A549 (cell line): ENCODE results near the gene BICRAL.

Source experiments
- NFE2L2 ChIP-seq: fragments of 150-350 bp; conservative IDR thresholded peaks from 2 replicates; pipeline ENCODE4 v1.6.1; 2014; ENCODE audit warnings: low read length
- NR3C1 ChIP-seq: fragments of >200 bp; sonication (Bioruptor Twin); formaldehyde crosslinking; IDR thresholded peaks from 3 replicates; pipeline ENCODE4 v1.6.1; 2017
- POLR2A ChIP-seq: IDR thresholded peaks from 2 replicates; pipeline ENCODE4 v1.6.1; 2012; ENCODE audit warnings: mild to moderate bottlenecking, low read length
- RFX5 ChIP-seq: fragments of 450-650 bp; IDR thresholded peaks from 2 replicates; pipeline ENCODE4 v1.7.1; 2014; ENCODE audit warnings: antibody characterized with exemption, mild to moderate bottlenecking, moderate library complexity
- TF ChIP-seq, protein P1 (sequence below): fragments of 450-650 bp; IDR thresholded peaks from 2 replicates; pipeline ENCODE4 v1.6.1; 2014; ENCODE audit warnings: antibody characterized with exemption
- TF ChIP-seq, protein P2 (sequence below): fragments of >200 bp; sonication (Bioruptor Twin); formaldehyde crosslinking; IDR thresholded peaks from 3 replicates; pipeline ENCODE4 v1.5.1; 2016
- TF ChIP-seq, protein P3 (sequence below): fragments of 150-350 bp; IDR thresholded peaks from 2 replicates; pipeline ENCODE4 v1.6.1; 2014; ENCODE audit warnings: low read depth, mild to moderate bottlenecking, low read length
- TF ChIP-seq, protein P4 (sequence below): IDR thresholded peaks from 2 replicates; pipeline ENCODE4 v1.6.1; 2012

DNA sequence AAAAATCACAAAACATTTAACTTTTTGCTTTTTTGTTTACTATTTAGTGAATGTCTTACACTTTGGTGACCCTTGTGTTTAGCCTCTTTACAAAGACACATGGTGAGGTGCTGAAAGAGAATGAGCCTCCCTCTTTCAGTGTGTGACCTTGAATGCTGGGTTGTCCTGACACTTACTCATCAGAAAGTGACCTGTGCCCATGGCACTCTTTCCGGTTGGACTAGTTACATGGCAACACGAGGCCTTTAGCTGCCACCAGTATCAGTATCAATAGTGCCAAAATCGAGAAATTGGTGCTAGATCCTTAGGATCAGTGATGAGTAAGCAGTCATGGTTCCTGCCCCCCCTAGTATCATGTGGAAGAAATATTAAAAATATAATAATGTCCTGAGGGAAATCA, 95.8 kb downstream of the BICRAL start:
- TF ChIP-seq, protein P1, sequence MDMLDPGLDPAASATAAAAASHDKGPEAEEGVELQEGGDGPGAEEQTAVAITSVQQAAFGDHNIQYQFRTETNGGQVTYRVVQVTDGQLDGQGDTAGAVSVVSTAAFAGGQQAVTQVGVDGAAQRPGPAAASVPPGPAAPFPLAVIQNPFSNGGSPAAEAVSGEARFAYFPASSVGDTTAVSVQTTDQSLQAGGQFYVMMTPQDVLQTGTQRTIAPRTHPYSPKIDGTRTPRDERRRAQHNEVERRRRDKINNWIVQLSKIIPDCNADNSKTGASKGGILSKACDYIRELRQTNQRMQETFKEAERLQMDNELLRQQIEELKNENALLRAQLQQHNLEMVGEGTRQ: no peak
- no peak for TF ChIP-seq NFE2L2
- TF ChIP-seq POLR2A: no peak
- TF ChIP-seq, protein P2, sequence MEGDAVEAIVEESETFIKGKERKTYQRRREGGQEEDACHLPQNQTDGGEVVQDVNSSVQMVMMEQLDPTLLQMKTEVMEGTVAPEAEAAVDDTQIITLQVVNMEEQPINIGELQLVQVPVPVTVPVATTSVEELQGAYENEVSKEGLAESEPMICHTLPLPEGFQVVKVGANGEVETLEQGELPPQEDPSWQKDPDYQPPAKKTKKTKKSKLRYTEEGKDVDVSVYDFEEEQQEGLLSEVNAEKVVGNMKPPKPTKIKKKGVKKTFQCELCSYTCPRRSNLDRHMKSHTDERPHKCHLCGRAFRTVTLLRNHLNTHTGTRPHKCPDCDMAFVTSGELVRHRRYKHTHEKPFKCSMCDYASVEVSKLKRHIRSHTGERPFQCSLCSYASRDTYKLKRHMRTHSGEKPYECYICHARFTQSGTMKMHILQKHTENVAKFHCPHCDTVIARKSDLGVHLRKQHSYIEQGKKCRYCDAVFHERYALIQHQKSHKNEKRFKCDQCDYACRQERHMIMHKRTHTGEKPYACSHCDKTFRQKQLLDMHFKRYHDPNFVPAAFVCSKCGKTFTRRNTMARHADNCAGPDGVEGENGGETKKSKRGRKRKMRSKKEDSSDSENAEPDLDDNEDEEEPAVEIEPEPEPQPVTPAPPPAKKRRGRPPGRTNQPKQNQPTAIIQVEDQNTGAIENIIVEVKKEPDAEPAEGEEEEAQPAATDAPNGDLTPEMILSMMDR: no peak
- TF ChIP-seq, protein P3, sequence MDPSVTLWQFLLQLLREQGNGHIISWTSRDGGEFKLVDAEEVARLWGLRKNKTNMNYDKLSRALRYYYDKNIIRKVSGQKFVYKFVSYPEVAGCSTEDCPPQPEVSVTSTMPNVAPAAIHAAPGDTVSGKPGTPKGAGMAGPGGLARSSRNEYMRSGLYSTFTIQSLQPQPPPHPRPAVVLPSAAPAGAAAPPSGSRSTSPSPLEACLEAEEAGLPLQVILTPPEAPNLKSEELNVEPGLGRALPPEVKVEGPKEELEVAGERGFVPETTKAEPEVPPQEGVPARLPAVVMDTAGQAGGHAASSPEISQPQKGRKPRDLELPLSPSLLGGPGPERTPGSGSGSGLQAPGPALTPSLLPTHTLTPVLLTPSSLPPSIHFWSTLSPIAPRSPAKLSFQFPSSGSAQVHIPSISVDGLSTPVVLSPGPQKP: no peak
- TF ChIP-seq, protein P4, sequence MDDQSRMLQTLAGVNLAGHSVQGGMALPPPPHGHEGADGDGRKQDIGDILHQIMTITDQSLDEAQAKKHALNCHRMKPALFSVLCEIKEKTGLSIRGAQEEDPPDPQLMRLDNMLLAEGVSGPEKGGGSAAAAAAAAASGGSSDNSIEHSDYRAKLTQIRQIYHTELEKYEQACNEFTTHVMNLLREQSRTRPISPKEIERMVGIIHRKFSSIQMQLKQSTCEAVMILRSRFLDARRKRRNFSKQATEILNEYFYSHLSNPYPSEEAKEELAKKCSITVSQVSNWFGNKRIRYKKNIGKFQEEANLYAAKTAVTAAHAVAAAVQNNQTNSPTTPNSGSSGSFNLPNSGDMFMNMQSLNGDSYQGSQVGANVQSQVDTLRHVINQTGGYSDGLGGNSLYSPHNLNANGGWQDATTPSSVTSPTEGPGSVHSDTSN: no peak
- TF ChIP-seq NR3C1: no peak
- TF ChIP-seq RFX5: no peak
